Neuronal stem cell (in vitro differentiated cells): ENCODE data around the gene GRID1.
"Not testable (repeated sequence)": the region's sequence is repeated elsewhere in the genome, so short reads cannot be mapped to it uniquely, and the experiment has no call there.

Experiments used
- DNase-seq: peaks from one replicate; pipeline ENCODE4 v3.0.0-alpha.2; 2013; ENCODE audit warnings: low spot score
- H2AFZ ChIP-seq: one replicate; pipeline ENCODE4 v1.6.1; 2013; ENCODE audit warnings: mild to moderate bottlenecking, low read length, inconsistent platforms
- H2AK5ac ChIP-seq: 2 replicates; pipeline ENCODE4 v1.6.1; 2013; ENCODE audit warnings: low read depth, mild to moderate bottlenecking, inconsistent platforms, low read length, moderate library complexity, mixed read lengths
- H2BK120ac ChIP-seq: 2 replicates; pipeline ENCODE4 v1.6.1; 2013; ENCODE audit warnings: low read depth, mild to moderate bottlenecking, inconsistent platforms, low read length, moderate library complexity, mixed read lengths
- H2BK12ac ChIP-seq: one replicate; pipeline ENCODE4 v1.6.1; 2013; ENCODE audit warnings: low read length, inconsistent platforms
- H2BK15ac ChIP-seq: 2 replicates; pipeline ENCODE4 v1.6.1; 2013; ENCODE audit warnings: mild to moderate bottlenecking, low read length, inconsistent platforms, mixed read lengths
- H2BK5ac ChIP-seq: one replicate; pipeline ENCODE4 v1.6.1; 2013; ENCODE audit warnings: inconsistent platforms, mild to moderate bottlenecking, low read length, moderate library complexity
- H3K14ac ChIP-seq: one replicate; pipeline ENCODE4 v1.6.1; 2013; ENCODE audit warnings: low read length, inconsistent platforms
- H3K18ac ChIP-seq: 2 replicates; pipeline ENCODE4 v1.6.1; 2013; ENCODE audit warnings: low read length, inconsistent platforms
- H3K23ac ChIP-seq: 2 replicates; pipeline ENCODE4 v1.6.1; 2013; ENCODE audit warnings: low read depth, mild to moderate bottlenecking, mixed read lengths, low read length, inconsistent platforms; ENCODE audit not compliant: poor library complexity
- H3K27ac ChIP-seq: replicated peaks from 3 replicates; pipeline ENCODE4 v1.5.1; 2013; ENCODE audit warnings: low read length, inconsistent platforms
- H3K27me3 ChIP-seq, 3 experiments: 2 replicates each; pipeline ENCODE4 v1.6.1; 2013; ENCODE audit warnings: low read length in 3 of 3, mild to moderate bottlenecking in 2 of 3, inconsistent platforms in 1 of 3, low read depth in 1 of 3, mixed read lengths in 1 of 3, moderate library complexity in 1 of 3; ENCODE audit not compliant: control insufficient read depth in 3 of 3, insufficient read depth in 3 of 3
- H3K36me3 ChIP-seq, 2 donors: replicated peaks in 1 of 2; 2 replicates each; pipeline ENCODE4 v1.6.1; 2013; ENCODE audit warnings: low read length in 2 of 2; ENCODE audit not compliant: control insufficient read depth in 2 of 2, insufficient read depth in 2 of 2
- H3K4ac ChIP-seq: 2 replicates; pipeline ENCODE4 v1.6.1; 2013; ENCODE audit warnings: inconsistent platforms, mild to moderate bottlenecking, low read length, moderate library complexity
- H3K4me1 ChIP-seq, 2 donors: 1 replicate in 1 of 2; 2 replicates in 1 of 2; pipeline ENCODE4 v1.6.1; 2013; ENCODE audit warnings: low read length in 2 of 2, low read depth in 1 of 2; ENCODE audit not compliant: control insufficient read depth in 2 of 2, insufficient read depth in 1 of 2
- H3K4me2 ChIP-seq: one replicate; pipeline ENCODE4 v1.6.1; 2013; ENCODE audit warnings: mild to moderate bottlenecking, low read length, inconsistent platforms; ENCODE audit not compliant: insufficient read depth, poor library complexity, severe bottlenecking
- H3K4me3 ChIP-seq, 2 donors: 2 replicates each; pipeline ENCODE4 v1.5.1; 2013; ENCODE audit warnings: low read length in 2 of 2, mild to moderate bottlenecking in 2 of 2, inconsistent platforms in 1 of 2, moderate library complexity in 1 of 2
- H3K79me1 ChIP-seq: one replicate; pipeline ENCODE4 v1.6.1; 2013; ENCODE audit warnings: low read depth, mild to moderate bottlenecking, inconsistent platforms, low read length, moderate library complexity
- H3K9ac ChIP-seq: one replicate; pipeline ENCODE4 v1.6.1; 2013; ENCODE audit warnings: mild to moderate bottlenecking, low read depth, low read length, inconsistent platforms; ENCODE audit not compliant: poor library complexity
- H3K9me3 ChIP-seq, 2 donors: replicated peaks in 1 of 2; 2 replicates each; pipeline versions ENCODE3 to v1.6.1; 2013; ENCODE audit warnings: low read length in 2 of 2, mild to moderate bottlenecking in 2 of 2, inconsistent platforms in 1 of 2, low read depth in 1 of 2, mixed read lengths in 1 of 2, moderate library complexity in 1 of 2; ENCODE audit not compliant: control insufficient read depth in 2 of 2, insufficient read depth in 1 of 2
- H4K8ac ChIP-seq: one replicate; pipeline ENCODE4 v1.6.1; 2013; ENCODE audit warnings: low read depth, mild to moderate bottlenecking, inconsistent platforms, low read length, moderate library complexity
- H4K91ac ChIP-seq: one replicate; pipeline ENCODE4 v1.6.1; 2013; ENCODE audit warnings: low read length, low read depth, mild to moderate bottlenecking, inconsistent platforms; ENCODE audit not compliant: poor library complexity
- WGBS, 2 donors: extraction: QIAGEN DNeasy Blood & Tissue Kit; methylation state at CpG; one replicate each; pipeline ENCODE4 v1.1.7; 2013; ENCODE audit warnings: missing lambda C conversion rate in 2 of 2, mixed read lengths in 1 of 2; ENCODE audit not compliant: insufficient read length in 2 of 2, insufficient replicate concordance in 1 of 2; ENCODE audit errors: extremely low coverage in 2 of 2; 5-methylcytosine and 5-hydroxymethylcytosine counted together

Gene GRID1

DNA sequence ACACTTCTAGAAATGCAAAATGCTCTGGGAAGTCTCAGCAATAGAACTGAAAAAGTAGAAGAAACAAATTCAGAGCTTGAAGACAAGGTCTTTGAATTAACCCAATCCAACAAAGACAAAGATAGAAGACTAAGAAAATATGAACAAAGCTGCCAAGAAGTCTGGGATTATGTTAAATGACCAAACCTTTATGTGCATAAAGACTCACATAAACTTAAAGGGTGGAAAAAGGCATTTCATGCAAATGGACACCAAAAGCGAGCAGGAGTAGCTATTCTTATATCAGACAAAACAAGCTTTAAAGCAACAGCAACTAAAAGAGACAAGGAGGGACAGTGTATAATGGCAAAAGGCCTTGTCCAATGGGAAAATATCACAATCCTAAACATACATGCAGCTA lies 274.3 kb downstream of the GRID1 start:
- not testable (repeated sequence) for H4K8ac ChIP-seq, H2AK5ac ChIP-seq, H3K4me3 ChIP-seq, DNase-seq, H2BK15ac ChIP-seq, H2BK12ac ChIP-seq, H3K23ac ChIP-seq, H2AFZ ChIP-seq, H3K4me2 ChIP-seq, H3K4ac ChIP-seq, H3K18ac ChIP-seq, H4K91ac ChIP-seq, H3K9me3 ChIP-seq, H3K4me1 ChIP-seq, H3K14ac ChIP-seq, H3K27ac ChIP-seq, H3K27me3 ChIP-seq, H2BK5ac ChIP-seq, H3K9ac ChIP-seq, H3K79me1 ChIP-seq, H2BK120ac ChIP-seq, H3K36me3 ChIP-seq
- no CpG with 5 or more reads among the region's 1 CpG for WGBS, 2 donors

DNA sequence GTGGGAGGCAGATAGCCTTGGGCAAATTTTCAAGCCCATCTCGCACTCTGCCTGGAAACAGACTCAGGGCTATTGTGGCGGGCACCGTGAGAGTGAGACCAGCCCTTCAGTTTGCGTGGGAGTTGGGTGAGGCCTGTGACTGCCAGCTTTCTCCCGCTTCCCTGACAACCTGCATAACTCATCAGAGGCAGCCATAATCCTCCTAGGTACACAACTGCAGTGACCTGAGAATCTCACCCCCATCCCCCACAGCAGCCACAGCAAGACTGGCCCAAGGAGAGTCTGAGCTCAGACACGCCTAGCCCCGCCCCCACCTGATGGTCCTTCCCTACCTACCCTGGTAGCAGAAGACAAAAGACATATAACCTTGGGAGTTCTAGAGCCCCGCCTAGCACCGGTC lies 275.4 kb downstream of the GRID1 start:
- Histone ChIP-seq H3K23ac (no peak overlapping the region), H2BK5ac (no peak overlapping the region), H2AFZ (no peak overlapping the region), H2BK15ac (no peak overlapping the region), H3K14ac (no peak overlapping the region), H2BK120ac (no peak overlapping the region), H2BK12ac (no peak overlapping the region), H3K4ac (no peak overlapping the region), H4K8ac (no peak overlapping the region), H3K4me1 (peaks cover 0 to 2% of the 10 kb centered on the region in 2 donors), H3K18ac (no peak overlapping the region), H3K4me2 (no peak overlapping the region), H3K79me1 (no peaks in the 10 kb centered on the region), H4K91ac (no peak overlapping the region), H3K4me3 (no peak overlapping the region), H3K27ac (no peak overlapping the region), H2AK5ac (no peak overlapping the region), H3K36me3 (no peaks in the 10 kb centered on the region), H3K9me3 (no peaks in the 10 kb centered on the region), H3K9ac (no peak overlapping the region), H3K27me3 (no peaks in the 10 kb centered on the region)
- DNase-seq, result no peak
- WGBS, 2 donors, result no CpG with 5 or more reads among the region's 9 CpGs

DNA sequence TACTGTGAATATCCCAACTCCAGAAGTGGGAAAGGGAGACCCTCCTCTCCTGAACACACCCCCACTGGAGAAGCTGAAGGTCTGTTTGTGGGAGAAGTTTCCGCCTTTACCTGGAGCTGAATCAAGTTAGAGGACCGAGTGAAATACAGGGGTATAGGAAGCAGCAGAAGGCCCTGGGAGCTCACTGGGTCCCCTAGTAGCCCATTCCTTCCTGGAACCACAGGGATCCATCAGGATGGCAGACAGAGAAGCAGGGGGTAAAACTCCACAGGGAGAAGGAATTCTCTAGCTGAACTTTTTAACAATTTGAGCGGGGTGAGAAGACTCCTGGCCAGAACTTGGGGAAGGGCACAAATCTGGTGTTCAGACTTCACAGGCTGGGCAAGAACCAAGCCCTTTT lies 275.8 kb downstream of the GRID1 start:
- Histone ChIP-seq H3K4me1 (peaks cover 0 to 2% of the 10 kb centered on the region in 2 donors), H3K27me3 (no peaks in the 10 kb centered on the region), H3K14ac (no peak overlapping the region), H3K36me3 (no peaks in the 10 kb centered on the region), H3K9me3 (no peaks in the 10 kb centered on the region), H3K4me2 (no peak overlapping the region), H3K79me1 (no peaks in the 10 kb centered on the region), H2AK5ac (no peak overlapping the region), H3K4ac (no peak overlapping the region), H3K18ac (no peak overlapping the region), H3K9ac (no peak overlapping the region), H3K23ac (no peak overlapping the region), H2BK120ac (no peak overlapping the region), H2AFZ (no peak overlapping the region), H3K27ac (no peak overlapping the region), H3K4me3 (no peak overlapping the region), H2BK5ac (no peak overlapping the region), H4K8ac (no peak overlapping the region), H2BK12ac (no peak overlapping the region), H2BK15ac (no peak overlapping the region), H4K91ac (no peak overlapping the region)
- no CpG with 5 or more reads among the region's 3 CpGs for WGBS, 2 donors
- no peak for DNase-seq

DNA sequence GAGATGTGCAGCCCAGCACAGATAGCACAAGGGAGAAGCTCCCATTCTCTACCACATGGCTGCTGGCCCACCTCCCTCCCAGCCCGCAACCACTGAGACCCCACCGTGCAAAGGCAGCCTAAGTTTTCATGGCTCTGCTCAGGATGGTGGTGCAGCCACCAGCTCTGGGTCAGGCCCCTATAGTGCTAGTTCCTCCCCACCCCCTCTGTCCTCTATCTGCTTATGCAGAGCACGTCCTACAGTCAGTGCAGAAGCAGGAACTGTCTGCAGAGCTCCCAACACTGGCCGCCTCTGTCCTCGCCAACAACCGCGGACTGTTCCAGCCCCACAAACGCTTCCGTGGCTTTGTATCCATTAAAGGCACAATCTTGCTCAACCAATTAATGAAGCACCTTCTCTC lies 278.9 kb downstream of the GRID1 start:
- H3K23ac ChIP-seq, result no peak overlapping the region
- no peak overlapping the region for H3K18ac ChIP-seq
- H3K4me1 ChIP-seq, result peaks cover 0 to 2% of the 10 kb centered on the region in 2 donors
- DNase-seq, result no peak
- no peaks in the 10 kb centered on the region for H3K9me3 ChIP-seq
- H2BK120ac ChIP-seq, result no peak overlapping the region
- no peak overlapping the region for H2AFZ ChIP-seq
- no peak overlapping the region for H3K4ac ChIP-seq
- H3K14ac ChIP-seq, result no peak overlapping the region
- H3K27ac ChIP-seq, result no peak overlapping the region
- no peak overlapping the region for H4K8ac ChIP-seq
- H2BK15ac ChIP-seq, result no peak overlapping the region
- H3K36me3 ChIP-seq, result no peaks in the 10 kb centered on the region
- no peak overlapping the region for H2AK5ac ChIP-seq
- no peak overlapping the region for H3K4me2 ChIP-seq
- no peak overlapping the region for H3K4me3 ChIP-seq
- H2BK5ac ChIP-seq, result no peak overlapping the region
- H4K91ac ChIP-seq, result no peak overlapping the region
- no peak overlapping the region for H2BK12ac ChIP-seq
- no peaks in the 10 kb centered on the region for H3K27me3 ChIP-seq
- H3K9ac ChIP-seq, result no peak overlapping the region
- no peaks in the 10 kb centered on the region for H3K79me1 ChIP-seq
- no CpG with 5 or more reads among the region's 9 CpGs for WGBS, 2 donors
